ENCODE measurements around the gene LBHD2.

Gene LBHD2

DNA sequence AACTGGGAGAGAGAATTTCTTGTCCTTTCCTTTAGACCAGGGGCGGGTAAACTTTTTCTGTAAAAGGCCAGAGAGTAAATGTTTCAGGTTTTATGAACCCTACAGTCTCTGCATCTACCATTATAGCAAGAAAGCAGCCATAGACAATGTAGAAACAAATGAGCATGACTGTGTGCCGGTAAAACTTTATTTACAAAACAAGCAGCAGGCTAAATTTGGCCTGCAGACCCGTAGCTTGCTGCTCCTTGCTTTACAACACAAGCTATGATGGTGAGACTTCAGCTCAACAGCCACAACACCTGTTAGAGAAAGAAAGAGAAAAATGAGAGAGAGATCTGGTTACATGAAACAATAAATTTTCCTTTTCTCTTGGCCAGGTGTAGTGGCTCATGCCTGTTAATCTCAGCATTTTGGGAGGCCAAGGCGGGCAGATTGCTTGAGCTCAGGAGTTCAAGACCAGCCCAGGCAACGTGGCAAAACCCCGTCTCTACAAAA lies 22.5 kb upstream of the LBHD2 start:
- TF ChIP-seq, protein P1, sequence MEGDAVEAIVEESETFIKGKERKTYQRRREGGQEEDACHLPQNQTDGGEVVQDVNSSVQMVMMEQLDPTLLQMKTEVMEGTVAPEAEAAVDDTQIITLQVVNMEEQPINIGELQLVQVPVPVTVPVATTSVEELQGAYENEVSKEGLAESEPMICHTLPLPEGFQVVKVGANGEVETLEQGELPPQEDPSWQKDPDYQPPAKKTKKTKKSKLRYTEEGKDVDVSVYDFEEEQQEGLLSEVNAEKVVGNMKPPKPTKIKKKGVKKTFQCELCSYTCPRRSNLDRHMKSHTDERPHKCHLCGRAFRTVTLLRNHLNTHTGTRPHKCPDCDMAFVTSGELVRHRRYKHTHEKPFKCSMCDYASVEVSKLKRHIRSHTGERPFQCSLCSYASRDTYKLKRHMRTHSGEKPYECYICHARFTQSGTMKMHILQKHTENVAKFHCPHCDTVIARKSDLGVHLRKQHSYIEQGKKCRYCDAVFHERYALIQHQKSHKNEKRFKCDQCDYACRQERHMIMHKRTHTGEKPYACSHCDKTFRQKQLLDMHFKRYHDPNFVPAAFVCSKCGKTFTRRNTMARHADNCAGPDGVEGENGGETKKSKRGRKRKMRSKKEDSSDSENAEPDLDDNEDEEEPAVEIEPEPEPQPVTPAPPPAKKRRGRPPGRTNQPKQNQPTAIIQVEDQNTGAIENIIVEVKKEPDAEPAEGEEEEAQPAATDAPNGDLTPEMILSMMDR (IDR thresholded peaks at IDR 0.05; ENCODE audit: low read depth, low read length): no peak
- no peak for DNase-seq (ENCODE audit: extremely low read depth, low read depth)

DNA sequence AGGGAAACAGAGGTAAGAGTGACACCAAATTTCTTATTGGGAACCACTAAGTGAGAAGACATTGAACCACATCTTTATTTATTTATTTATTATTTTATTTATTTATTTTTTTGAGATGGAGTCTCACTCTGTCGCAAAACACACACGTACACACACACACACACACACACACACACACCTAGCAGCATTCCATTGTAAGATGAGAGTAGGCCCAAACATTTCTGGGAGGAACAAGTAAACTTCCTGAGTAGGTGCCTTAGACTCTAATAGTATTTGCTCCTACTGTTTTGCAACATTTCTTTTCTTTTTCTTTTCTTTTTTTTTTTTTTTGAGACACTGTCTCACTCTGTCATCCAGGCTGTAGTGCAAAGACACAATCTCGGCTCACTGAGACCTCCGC lies 19.6 kb upstream of the LBHD2 start:
- TF ChIP-seq, protein P1 (IDR thresholded peaks at IDR 0.05; ENCODE audit: low read depth, low read length): no peak
- DNase-seq (ENCODE audit: extremely low read depth, low read depth): no peak

DNA sequence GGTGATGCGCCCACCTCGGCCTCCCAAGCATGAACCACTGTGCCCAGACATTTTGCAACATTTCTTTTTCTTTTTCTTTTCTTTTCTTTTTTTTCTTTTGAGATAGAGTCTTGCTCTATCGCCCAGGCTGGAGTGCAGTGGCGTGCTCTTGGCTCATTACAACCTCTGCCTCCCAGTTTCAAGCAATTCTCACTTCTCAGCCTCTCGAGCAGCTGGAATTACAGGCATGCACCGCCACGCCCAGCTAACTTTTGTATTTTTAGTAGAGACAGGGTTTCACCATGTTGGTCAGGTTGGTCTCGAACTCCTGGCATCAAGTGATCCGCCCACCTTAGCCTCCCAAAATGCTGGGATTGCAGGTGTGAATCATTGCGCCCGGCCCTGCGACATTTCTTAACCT lies 19.0 kb upstream of the LBHD2 start:
- TF ChIP-seq, protein P1 (IDR thresholded peaks at IDR 0.05; ENCODE audit: low read depth, low read length): no peak
- DNase-seq (ENCODE audit: extremely low read depth, low read depth): no peak

DNA sequence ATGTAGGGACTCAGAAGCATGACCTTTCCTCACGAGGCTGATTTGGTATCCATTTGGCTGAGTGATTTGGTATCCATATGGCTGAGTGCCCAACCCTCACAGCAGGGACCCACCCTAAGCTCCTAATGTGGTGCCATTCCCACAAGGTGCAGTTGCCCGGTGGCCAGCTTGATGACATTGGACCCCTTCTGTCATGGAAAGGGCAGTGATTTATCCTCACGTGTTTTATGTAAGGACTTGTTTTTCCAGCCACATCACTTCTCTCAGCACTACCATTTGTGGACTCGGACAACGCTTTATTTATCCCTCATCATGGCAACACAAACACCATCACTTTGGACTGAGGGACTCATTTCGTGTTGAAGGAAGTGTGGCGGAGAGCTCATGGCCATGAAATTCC lies 18.1 kb upstream of the LBHD2 start:
- TF ChIP-seq, protein P1 (IDR thresholded peaks at IDR 0.05; ENCODE audit: low read depth, low read length): no peak
- no peak for DNase-seq (ENCODE audit: extremely low read depth, low read depth)

DNA sequence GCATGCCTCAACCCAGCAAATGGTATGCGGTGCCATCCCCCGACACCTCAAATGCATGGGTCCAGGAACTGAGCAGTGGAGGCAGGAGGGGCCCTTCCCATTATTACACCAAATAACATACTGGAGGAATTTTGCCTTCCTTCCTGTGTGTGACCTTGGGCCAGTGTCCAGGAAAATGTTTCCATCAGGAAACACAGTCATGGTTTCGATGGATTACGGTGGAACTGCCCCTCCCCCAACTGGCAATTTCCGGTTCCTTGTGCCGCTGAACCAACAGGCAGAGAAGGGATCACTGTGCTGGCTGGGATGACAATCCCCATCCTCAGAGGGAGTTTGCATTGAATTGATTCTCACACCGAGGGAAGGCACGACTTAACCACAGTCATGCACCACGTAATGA lies 17.6 kb upstream of the LBHD2 start:
- no peak for DNase-seq (ENCODE audit: extremely low read depth, low read depth)
- TF ChIP-seq, protein P1 (IDR thresholded peaks at IDR 0.05; ENCODE audit: low read depth, low read length): no peak

DNA sequence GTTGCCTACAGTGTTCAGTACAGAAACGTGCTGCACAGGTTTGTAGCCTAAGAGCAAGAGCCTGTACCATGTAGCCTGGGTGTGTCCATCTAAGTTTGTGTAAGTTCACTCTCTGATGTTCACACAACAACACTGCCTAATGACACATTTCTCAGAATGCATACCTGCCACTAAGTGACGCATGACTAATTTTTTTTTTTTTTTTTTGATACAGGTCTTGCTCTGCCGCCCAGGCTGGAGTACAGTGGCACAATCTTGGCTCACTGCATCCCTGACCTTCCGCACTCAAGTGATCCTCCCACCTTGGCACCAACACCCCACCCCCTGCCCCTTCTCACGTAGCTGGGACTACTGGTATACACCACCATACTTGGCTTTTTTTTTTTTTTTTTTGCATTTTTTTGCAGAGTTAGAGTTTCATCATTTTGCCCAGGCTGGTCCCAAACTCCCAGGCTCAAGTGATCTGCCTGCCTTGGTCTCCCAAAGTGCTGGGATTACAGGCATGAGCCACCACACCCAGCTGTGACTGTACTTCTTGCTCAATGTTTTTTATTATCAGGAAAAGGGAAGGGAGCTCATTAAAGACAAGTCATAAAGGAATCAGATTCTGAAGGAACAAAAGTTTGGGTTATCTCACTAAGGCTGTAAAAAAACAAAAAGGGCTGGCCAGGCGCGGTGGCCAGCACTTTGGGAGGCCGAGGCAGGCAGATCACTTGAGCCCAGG lies 16.6 kb upstream of the LBHD2 start:
- TF ChIP-seq, protein P1 (IDR thresholded peaks at IDR 0.05; ENCODE audit: low read depth, low read length): no peak
- peak; percentile 62 for DNase-seq (ENCODE audit: extremely low read depth, low read depth)

DNA sequence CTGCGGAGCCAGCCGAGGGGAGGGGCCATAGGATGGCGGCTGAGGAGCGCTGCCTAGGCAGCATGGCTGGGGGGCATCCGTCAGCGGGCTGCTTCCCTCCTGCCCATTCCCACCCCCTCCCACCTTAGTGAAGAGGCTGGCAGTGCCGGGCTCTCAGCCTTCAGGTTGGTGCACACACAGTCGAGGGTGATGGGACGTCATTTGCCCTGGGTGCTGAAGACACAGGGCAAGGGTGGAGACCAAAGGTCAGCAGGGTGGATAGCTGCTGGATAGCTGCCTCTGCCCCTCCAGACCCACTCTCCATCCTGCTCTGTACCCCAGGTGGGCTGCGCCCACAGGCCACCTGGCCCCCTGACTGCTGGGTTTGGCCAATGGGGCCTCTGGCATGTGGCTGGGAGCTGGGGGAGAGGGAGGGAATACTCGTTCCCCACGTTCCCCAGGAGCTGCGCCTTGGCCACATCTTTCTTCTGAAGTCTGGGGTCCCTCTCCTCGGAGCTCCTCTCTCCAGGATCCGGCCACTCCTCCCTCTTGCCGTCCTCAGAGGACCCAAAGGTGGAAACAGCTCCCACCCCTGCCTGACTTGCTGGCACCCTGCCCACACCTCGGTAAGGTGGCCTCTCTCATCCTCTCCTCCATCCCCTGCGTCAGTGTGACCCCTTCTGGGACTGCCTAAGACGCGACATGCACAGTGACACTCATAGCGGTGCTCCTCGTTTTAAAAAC lies 15.5 kb upstream of the LBHD2 start:
- TF ChIP-seq, protein P1 (IDR thresholded peaks at IDR 0.05; ENCODE audit: low read depth, low read length): no peak
- no peak for DNase-seq (ENCODE audit: extremely low read depth, low read depth)
